IPS DF 19.7 (cell line): ENCODE measurements around the gene SLC22A3.

ENCODE experiments used
- DNase-seq: peaks from one replicate; pipeline ENCODE4 v3.0.0-alpha.2; 2013; ENCODE audit warnings: low read depth, low spot score

The SLC22A3 gene

GRCh38 chr6:160333841-160334240, 14.3 kb upstream of the SLC22A3 start:
- DNase-seq, result no peak

DNA sequence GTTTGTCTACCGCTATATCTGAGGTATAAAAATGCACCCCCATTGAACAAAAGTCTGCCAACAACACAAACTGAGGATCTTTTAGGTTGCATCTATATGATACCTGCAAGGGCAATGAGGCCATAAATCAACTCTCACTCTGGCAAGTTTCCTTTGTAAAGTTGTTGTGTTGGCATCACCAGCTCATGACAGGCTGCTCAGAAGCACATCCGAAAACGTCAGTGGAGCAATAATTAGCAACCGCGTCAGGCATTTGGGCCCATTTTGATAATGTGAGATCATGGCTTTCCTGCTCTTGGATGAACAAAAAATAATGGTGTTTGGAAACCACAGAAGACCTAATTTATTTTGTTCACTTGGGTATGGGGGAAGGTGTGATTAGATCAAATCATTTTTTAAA, 12.0 kb upstream of the SLC22A3 start:
- no peak for DNase-seq

DNA sequence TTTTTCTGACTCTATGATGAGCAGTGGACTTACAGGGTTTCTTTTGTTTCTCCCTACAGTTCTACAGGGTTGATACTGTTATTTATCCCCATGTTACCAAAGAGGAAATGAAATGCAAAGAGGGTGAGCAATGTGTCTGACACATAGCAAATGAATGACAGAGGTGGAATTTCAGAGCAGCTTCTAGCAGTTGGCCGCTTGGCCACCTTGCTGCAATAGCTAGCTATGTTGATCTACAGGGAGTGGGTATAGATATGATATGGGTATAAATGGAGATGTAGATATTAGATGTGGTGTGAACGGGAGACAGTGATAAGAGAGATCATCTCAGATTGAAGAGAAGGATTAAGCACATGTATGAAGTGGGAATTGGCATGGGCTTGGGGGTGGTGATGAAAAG, 10.9 kb upstream of the SLC22A3 start:
- DNase-seq, result no peak

DNA sequence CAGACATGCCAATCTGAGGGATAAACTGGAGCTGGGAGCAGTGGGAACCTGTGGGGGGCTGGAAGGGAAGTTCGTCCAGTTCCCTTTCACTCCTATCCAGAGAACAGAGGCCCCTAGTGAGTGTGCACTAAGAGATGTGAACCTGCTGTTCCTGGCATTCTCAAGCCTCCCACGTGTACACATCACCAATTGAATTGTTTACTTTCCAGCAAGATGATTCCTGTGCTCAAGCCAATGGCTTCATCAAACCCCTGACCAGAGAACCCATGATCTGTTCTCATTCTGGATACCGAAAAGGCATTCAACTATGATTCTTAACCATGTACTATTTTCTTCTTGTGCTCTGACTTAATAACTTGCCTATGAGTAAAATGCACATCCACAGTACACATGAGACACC, 10.2 kb upstream of the SLC22A3 start:
- no peak for DNase-seq

- DNase-seq, result no peak
Observed at GRCh38 chr6:160343144-160343543, 5.0 kb upstream of the SLC22A3 start.

DNA sequence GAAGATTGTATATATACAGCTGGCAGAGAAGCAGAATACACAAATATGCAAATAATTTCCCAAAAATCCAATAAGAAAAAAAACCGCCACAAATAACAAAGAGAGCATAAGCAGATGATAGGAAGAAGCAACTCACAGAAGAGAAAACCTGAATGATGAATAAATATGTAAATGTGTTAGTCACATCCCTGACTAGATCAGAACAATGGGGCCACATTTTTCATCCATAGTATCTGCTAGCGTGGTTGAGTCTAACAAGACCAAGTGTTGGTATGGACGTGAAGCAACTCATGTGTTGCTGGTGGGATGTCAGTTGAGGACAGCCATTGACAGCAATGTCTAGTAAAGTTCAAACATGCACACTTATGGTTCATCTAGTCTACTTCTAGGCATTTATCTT, 3.9 kb upstream of the SLC22A3 start:
- DNase-seq, result no peak

DNA sequence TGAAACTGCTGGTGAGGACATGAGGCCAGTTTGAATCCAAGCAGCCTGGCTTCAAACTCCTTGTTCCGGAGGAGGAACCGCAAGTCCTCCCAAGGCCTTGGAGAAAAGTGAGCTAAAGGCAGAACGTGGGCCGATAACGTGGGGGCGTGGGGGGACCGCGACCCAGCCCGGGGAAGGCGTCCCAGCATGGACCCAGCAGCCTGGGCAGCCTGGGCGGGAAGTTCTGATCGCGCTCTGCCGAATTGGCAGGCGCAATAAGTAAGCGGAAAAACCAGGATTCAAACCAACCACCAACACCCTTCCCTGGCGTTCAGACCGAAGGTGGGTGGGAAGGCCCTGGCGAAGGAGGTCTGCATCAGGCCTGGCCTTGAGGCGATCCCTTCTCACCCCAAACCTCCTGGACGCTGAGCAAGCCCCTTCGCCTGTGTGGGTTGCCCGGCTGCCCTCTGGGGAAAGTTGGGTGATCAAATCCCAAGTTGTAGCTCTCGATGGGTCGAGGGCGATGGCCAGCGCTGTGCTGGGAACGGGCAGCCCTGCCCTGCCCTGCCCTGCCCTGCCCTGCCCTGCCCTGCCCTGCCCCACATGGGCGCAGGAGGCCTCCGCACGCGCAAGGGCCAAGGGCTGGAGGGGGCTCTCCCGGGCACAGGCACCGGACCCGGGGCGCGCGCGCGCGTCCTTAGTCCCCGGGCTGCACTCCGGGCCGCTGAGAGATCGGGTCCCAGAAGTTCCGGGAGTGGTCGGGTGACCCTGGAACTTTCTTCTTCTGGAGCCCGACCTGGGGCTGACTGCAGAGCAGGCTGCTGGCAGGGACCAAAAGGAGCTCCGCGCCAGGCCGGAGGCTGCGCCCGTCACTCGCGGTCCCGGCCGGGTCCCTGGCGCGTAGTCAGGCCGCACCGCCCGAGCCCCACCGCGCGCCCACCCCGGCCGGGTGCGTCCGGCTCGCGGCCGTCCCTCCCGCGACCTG, 637 bp upstream of the SLC22A3 start:
- DNase-seq, result no peak

DNA sequence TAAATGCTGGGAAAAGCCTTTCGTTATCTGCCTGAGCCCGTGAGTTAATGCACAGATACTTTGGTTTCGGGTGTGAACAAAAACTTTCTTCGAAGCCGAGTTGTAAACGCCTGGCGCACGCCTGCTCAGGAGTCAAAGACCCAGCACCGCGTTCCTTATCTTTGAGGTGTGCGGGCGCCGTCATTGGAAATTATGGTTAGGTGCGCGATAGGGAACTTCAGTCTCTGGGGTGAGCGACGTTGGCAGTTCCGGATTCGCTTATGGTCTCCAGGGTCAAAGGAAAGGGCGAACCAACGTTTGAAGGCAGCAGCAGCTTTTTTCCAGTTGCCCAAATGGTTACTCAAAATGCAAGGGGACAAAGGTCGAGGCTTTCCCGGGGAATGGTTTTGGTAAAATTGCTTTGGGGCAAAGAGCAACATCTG, 853 bp downstream of the SLC22A3 start:
- no peak for DNase-seq

DNA sequence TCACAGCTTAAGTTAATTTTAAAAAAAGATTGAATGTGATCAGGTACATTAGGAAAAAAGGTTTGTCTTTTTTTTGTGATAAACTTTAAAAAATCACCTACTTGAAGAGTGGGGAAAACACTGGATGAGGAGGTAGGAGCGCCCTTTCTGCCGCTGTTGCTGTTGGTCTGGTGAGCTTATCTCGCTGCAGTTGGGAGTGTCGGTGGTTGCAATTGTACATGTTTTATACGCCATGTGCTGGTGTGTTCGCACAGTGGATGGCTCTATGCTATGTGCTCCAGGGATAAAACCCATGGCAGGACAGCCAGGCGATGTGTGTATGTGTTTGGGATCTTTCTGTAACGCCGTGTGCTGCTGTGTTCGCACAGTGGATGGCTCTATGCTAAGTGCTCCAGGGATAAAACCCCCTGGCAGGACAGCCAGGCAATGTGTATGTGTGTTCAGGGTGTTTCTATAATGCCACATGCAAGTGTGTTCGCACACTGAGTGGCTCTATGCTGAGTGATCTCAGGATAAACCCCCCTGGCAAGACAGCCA, 1.7 kb downstream of the SLC22A3 start:
- no peak for DNase-seq

GRCh38 chr6:160353950-160354496, 5.8 kb downstream of the SLC22A3 start:
- no peak for DNase-seq

DNA sequence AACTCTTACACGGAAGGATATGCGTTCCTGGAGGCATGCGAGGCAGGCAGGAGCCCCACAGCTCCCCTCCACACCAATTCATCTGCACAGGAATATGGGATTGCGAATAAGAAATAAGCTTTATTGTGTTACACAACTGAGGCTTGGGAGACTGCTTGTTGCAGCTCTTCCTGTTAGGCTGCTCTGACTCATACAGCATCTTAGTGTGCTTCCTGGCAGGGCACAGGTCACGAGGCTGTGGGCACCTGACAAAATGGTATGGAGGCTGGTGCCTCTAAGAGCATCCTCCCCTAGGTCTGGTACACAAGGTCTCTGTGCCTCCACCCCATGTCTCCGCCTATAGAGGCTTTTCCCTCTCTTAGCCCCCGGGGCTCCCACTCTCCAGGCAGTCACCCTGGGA, 6.8 kb downstream of the SLC22A3 start:
- DNase-seq, result no peak

DNA sequence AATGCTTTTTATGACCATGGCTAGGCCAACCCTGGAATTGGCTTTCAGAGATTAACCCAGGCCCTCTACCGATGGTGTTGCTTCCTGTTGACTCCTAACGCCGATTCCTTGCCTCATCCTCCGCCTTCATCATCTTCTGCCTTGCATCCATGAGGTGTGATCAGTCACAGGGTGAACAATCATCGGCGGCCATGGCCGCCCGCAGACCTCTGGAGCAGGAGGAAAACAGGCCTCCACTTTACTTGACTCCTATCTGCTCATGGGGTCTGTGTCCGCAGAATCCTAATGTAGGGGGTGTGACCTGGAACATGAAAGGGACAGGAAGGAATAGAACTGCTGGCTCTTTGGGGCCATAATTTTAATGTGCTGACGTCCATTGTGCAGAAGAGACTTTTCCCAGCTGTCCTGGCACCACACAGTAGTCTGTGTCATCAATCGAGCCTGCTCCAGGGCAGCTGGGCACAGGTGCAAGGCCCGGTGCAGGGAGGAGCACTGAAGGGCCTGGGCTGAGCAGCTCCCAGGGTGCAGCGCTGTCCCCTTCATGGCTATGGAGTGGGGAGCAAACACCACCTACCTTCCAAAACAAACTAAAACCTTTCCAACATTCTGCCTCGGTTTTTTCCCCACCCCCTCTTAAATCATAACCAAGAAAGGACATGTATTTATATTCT, 8.0 kb downstream of the SLC22A3 start:
- no peak for DNase-seq

DNA sequence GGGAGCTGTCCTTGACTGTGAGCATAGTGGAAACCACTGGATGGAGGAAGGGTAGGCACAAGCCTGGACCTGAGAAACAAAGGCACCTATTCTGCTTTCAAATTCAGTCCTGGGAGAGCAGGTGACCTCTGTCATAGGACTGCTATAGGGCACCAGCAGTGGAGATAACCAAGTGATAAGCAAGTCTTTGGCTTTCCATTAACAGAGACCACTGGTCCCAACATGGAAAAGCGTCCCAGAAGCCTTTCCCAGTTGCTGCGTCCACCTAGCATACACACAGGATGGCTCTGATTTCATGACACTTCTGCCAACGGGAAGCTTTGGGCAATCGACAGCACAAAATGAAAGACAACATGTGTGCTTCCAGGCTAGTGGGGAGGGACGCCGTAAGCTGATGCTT, 8.9 kb downstream of the SLC22A3 start:
- DNase-seq, result no peak

DNA sequence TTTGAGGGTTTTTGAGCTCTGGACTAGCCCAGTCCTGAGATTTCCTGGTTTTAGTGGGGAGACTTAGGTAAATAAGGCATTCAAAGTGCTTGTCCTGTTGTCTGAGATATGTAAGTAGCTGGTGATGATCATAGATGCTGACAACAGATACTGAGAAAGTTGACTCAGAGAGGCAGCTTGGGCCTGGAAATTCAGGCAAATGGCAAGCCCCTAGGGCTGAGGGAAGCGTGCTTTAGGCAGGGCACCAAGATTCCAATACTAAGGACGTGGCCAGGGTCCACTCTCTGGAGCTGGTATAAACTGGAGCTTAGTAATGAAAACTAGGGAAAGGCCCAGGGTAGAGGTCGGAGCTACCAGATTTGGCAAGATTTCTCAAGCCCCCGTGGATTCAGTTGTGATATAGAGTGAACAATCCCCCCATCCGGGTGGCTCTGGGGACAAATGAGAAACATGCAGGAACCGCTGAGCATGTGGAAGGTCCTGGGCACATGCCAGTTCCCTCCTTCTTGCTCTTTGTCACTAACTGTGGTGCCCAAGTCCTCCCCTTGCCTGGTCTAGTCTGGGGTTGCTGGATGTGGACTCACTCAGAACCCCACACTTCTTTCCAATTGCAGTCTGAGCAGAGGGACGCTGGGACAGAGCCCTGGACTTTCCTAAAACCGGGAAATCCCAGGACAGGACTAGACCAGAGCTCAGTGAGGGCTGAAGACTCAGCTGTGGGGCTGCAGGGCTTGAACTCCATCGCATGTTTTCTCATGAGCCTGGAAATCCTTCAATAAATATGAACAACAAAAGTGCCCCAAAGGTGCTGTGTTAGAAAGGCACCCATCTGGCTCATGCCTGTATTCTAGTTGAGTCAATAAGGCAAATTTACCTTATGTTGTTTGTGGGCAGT, 10.3 kb downstream of the SLC22A3 start:
- DNase-seq, result no peak

DNA sequence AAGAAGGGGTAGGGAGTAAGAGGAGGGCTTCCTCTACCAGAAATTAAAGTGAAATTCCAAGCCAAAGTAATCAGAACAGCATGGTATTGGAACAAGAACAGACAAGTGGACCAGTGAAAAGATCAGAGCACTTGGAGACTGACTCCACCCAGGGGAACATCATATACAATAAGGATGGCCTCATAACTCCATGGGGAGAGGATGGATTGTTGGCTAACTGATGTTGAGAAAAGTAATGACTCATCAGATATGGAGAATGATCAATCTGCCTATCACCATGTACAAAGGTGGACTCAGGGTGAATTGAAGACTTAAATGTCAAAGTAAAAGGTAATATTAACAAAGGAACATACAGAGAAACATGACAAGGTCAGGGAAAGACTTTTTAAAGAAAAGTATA, 12.8 kb downstream of the SLC22A3 start:
- DNase-seq, result no peak

DNA sequence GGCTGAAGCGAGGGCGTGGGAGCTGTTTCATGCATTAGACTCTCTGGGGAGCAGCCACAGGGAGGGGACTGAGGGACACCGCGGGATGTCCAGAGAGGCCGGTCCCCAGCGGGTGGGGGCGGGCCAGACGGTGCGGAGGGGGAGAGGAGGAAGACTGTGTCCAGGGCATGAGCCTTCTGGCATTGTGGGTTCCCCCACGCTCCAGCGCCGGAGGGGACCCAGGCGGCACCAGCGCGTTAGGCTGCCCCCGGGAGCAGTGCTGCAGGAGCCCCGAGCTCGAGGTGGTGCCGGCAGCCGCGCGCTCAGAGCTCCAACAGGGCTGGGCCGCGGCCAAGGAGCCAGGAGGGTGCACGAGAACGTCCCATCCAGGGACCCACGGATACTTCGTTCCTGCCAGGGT, 14.4 kb downstream of the SLC22A3 start:
- no peak for DNase-seq

GRCh38 chr6:160363016-160363996, 15.1 kb downstream of the SLC22A3 start:
- DNase-seq, result no peak

- DNase-seq, result no peak
Observed at GRCh38 chr6:160365117-160365516, 16.9 kb downstream of the SLC22A3 start.

DNA sequence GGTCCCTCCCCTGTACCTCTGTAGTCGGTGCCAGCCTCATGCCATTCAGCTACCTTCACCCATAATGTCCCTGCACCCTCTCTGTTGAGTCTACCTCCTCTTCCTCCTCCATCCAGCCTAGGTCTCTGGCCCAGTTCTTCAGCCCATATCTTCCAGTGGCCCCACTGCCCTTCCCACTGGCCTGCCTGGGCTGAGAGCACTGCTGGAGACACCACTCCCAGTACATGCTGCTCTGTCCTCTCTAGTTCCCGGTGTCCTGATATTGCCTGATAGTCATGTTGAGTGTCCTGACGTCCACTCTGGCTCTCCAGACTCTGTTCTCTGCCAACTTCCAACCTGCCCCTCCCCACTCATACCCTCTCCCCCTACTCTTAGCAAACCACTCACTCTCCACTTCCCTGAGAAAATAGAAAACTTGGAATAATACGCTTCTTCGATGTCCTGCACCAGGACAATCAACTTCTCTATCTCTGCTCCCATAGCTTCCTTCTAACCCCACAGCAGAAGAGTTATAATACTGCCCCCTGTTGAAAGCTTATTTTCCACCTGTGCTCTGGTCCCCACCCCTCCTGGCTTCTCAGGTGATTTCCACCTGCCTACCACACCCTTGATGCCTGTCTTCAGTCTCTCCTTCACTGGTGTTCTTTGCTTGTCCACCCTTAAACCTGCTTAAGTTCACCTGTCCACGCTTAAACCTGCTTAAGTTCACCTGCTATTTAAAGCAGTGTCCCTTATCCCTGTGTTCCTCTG, 19.8 kb downstream of the SLC22A3 start:
- no peak for DNase-seq
